HG03045 (cell line): ENCODE results near the gene BANK1.
"Not testable (repeated sequence)": the region's sequence is repeated elsewhere in the genome, so short reads cannot be mapped to it uniquely, and the experiment has no call there.

Experiments
- ATAC-seq: cut with Tn5 transposase; IDR thresholded peaks from one replicate; pipeline ENCODE4 v1.9.1; 2021; ENCODE audit warnings: mild to moderate bottlenecking, moderate library complexity; ENCODE audit not compliant: unreplicated experiment

The BANK1 gene

GRCh38 chr4:101871962-101872676, 81.6 kb downstream of the BANK1 start:
- no peak for ATAC-seq

- ATAC-seq, result no peak
Observed at GRCh38 chr4:101885574-101885973, 95.0 kb downstream of the BANK1 start.

- no peak for ATAC-seq
Observed at GRCh38 chr4:101886826-101887225, 96.3 kb downstream of the BANK1 start.

- no peak for ATAC-seq
Observed at GRCh38 chr4:101888472-101888871, 97.9 kb downstream of the BANK1 start.

- not testable (repeated sequence) for ATAC-seq
Observed at GRCh38 chr4:101905527-101905926, 115.0 kb downstream of the BANK1 start.

GRCh38 chr4:101910786-101911373, 120.3 kb downstream of the BANK1 start:
- ATAC-seq, result no peak

- ATAC-seq, result no peak
Observed at GRCh38 chr4:101911616-101912015, 121.1 kb downstream of the BANK1 start.

- ATAC-seq, result no peak
Observed at GRCh38 chr4:101914761-101915160, 124.2 kb downstream of the BANK1 start.

GRCh38 chr4:101919373-101919977, 128.9 kb downstream of the BANK1 start:
- ATAC-seq, result no peak

GRCh38 chr4:101921370-101921769, 130.8 kb downstream of the BANK1 start:
- no peak for ATAC-seq

- no peak for ATAC-seq
Observed at GRCh38 chr4:101931619-101932018, 141.1 kb downstream of the BANK1 start.

- ATAC-seq, result no peak
Observed at GRCh38 chr4:101933855-101934254, 143.3 kb downstream of the BANK1 start.

GRCh38 chr4:101938836-101939235, 148.3 kb downstream of the BANK1 start:
- ATAC-seq, result no peak

- no peak for ATAC-seq
Observed at GRCh38 chr4:101941816-101942358, 151.4 kb downstream of the BANK1 start.

GRCh38 chr4:101942891-101943290, 152.4 kb downstream of the BANK1 start:
- ATAC-seq, result no peak

- ATAC-seq, result no peak
Observed at GRCh38 chr4:101944649-101945048, 154.1 kb downstream of the BANK1 start.

GRCh38 chr4:101948055-101948454, 157.5 kb downstream of the BANK1 start:
- ATAC-seq, result no peak

- ATAC-seq, result no peak
Observed at GRCh38 chr4:101948951-101949350, 158.4 kb downstream of the BANK1 start.

- ATAC-seq, result no peak
Observed at GRCh38 chr4:101950258-101950979, 159.9 kb downstream of the BANK1 start.

GRCh38 chr4:101952985-101953384, 162.5 kb downstream of the BANK1 start:
- ATAC-seq, result no peak

GRCh38 chr4:101953949-101954348, 163.4 kb downstream of the BANK1 start:
- ATAC-seq, result no peak
